ENCODE results near the gene RPS5. TPM values are rescaled to one million over a fixed set of nuclear protein-coding genes. Genes with fewer than 3 reads are reported as not detected.

RPS5 gene
- total RNA-seq: 1,000 to 10,000 TPM; 1,184 to 2,289 TPM

DNA sequence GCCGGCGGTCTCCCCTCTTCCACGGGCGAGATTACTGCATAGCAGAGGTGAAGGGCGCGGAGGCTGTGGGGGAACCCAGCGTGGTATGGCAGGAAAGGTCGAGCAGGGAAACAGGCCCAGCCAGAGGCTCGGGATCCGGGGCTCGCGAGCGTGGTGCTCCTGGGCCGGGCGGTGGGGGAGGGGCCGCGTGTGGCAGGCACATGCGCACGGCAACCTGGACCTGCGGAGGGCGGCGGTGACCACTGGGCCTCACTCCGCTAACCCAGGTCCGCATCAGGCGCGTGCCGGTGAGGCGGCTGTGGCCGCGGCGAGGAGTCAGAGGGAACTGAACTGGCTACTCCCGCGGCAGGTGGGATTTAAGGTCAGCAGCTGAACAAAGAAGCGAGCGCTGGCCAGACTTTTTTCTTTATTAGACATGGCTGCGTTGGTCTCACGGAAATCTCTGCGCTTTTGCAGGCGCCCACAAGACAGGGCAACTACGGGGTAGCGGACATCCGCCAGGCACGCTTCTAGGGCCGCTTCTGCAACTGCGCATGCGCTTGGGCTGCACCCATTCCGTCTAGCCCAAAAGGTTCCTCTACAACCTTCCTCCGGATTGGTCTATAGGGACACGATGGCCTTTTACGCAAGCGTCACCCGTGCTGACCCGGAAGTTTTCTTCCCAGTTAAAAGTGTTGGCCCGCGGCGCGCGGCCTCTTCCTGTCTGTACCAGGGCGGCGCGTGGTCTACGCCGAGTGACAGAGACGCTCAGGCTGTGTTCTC lies at the start of gene RPS5:
RPS5 (plus strand) TSS at position 694 of the 762 bp plus-strand sequence. CDS start 869 bp downstream, outside the sequence.
- H3K36me3 ChIP-seq: no peaks in the 10 kb centered on the region
- H3K9me3 ChIP-seq: no peaks in the 10 kb centered on the region
- TF ChIP-seq CTCF (IDR thresholded peaks at IDR 0.05) (peak in 2 of 4 experiments; percentile 7 to 12), POLR2A (IDR thresholded peaks at IDR 0.05) (peak; percentile 36), POLR2AphosphoS5 (IDR thresholded peaks at IDR 0.05) (peak; percentile 98)
- H3K27ac ChIP-seq: peak within 1 kb of the TSS; percentile 92 to 94
- H3K4me1 ChIP-seq (replicated peaks): peaks cover 10% of the 10 kb centered on the region
- WGBS: under 1% methylated on average over 58 of the region's 64 CpGs
- no peaks in the 10 kb centered on the region for H3K27me3 ChIP-seq (replicated peaks; ENCODE audit: insufficient read depth)
- intact Hi-C loops (cut with DNase I): no loop called here
- peak; percentile 95 for DNase-seq (ENCODE audit: low spot score)
- H3K4me3 ChIP-seq: peak within 1 kb of the TSS; percentile 53 to 67

DNA sequence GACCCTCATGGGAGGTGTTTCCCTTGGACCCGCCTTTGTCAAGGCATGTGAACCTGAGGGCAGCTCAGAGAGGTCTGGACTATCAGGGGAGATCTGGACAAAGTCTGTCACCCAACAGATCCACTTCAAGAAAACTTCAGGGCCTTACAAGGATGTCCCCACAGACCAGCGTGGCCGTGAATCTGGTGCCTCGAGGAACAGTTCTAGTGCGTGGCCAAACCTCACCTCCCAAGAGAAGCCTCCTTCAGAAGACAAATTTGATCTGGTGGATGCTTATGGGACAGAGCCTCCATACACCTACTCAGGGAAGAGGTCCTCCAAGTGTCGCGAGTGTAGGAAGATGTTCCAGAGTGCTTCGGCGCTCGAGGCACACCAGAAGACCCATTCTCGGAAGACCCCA lies 48.7 kb upstream of the RPS5 start:
- intact Hi-C loops (cut with DNase I): no loop called here
- no peak for DNase-seq (ENCODE audit: low spot score)
- Histone ChIP-seq H3K4me3 (no peak overlapping the region), H3K27ac (no peak overlapping the region), H3K4me1 (replicated peaks) (no peaks in the 10 kb centered on the region), H3K36me3 (peaks cover 0 to 4% of the 10 kb centered on the region in 2 donors), H3K27me3 (replicated peaks; ENCODE audit: insufficient read depth) (no peaks in the 10 kb centered on the region), H3K9me3 (no peaks in the 10 kb centered on the region)
- TF ChIP-seq CTCF (IDR thresholded peaks at IDR 0.05): no peak
- TF ChIP-seq POLR2AphosphoS5 (IDR thresholded peaks at IDR 0.05): no peak
- no peak for TF ChIP-seq POLR2A (IDR thresholded peaks at IDR 0.05)
- 98% methylated on average over 11 of the region's 11 CpGs for WGBS

DNA sequence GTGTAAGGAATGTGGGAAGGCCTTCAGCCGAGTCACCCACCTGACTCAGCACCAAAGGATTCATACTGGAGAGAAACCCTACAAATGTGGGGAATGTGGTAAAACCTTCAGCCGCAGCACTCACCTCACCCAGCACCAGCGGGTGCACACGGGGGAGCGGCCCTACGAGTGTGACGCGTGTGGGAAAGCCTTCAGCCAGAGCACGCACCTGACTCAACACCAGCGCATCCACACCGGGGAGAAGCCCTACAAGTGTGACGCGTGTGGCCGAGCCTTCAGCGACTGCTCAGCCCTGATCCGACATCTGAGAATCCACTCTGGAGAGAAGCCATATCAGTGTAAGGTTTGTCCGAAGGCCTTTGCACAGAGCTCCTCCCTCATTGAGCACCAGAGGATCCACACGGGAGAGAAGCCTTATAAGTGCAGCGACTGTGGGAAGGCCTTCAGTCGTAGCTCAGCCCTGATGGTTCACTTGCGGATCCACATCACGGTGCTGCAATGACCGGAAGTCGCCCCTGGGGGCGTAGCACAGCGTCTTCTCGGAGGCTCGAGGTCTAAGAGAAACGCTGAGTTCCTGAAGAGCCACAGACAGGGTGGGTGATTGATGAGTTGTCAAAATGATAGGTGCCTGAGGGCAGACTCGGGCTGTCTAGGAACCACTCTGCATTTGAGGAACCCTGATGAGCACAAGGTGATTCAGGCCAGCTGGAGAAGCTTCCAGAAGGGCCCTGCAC lies 48.1 kb upstream of the RPS5 start:
- Histone ChIP-seq H3K36me3 (peaks cover 0 to 4% of the 10 kb centered on the region in 2 donors), H3K4me3 (no peak overlapping the region), H3K27ac (no peak overlapping the region), H3K27me3 (replicated peaks; ENCODE audit: insufficient read depth) (no peaks in the 10 kb centered on the region), H3K4me1 (replicated peaks) (no peaks in the 10 kb centered on the region), H3K9me3 (no peaks in the 10 kb centered on the region)
- DNase-seq (ENCODE audit: low spot score): no peak
- intact Hi-C loops (cut with DNase I): no loop called here
- TF ChIP-seq CTCF (IDR thresholded peaks at IDR 0.05): no peak
- no peak for TF ChIP-seq POLR2A (IDR thresholded peaks at IDR 0.05)
- TF ChIP-seq POLR2AphosphoS5 (IDR thresholded peaks at IDR 0.05): no peak
- WGBS: 74% methylated on average over 30 of the region's 30 CpGs

DNA sequence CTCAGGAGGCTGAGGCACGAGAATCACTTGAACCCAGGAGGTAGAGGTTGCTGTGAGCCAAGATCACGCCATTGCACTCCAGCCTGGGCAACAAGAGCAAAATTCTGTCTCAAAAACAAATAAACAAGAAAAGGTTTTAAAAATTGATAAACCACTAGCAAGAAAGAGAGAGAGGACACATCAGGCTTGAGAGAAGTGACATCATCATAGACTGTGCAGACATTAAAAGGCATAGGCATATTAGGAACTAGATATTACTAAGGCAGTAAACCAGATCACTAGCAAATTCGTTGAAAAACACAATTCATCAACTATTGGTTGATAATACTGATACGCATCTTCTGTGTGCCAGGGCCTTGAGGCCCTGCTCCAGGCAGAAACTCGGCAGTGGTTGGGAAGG lies 41.5 kb upstream of the RPS5 start:
- H3K27me3 ChIP-seq (replicated peaks; ENCODE audit: insufficient read depth): peaks cover 3% of the 10 kb centered on the region
- no peaks in the 10 kb centered on the region for H3K4me1 ChIP-seq (replicated peaks)
- WGBS: 61% methylated on average over 5 of the region's 5 CpGs
- H3K36me3 ChIP-seq: no peaks in the 10 kb centered on the region
- H3K4me3 ChIP-seq: no peak overlapping the region
- no peak for DNase-seq (ENCODE audit: low spot score)
- H3K27ac ChIP-seq: no peak overlapping the region
- TF ChIP-seq POLR2AphosphoS5 (IDR thresholded peaks at IDR 0.05): no peak
- TF ChIP-seq CTCF (IDR thresholded peaks at IDR 0.05): no peak
- no peak for TF ChIP-seq POLR2A (IDR thresholded peaks at IDR 0.05)
- H3K9me3 ChIP-seq: no peaks in the 10 kb centered on the region
- intact Hi-C loops (cut with DNase I): no loop called here

Data from prostate gland (tissue), 2 donors.